Caco-2 (cell line): ENCODE data around the gene KIF3A. TPM values are rescaled to one million over a fixed set of nuclear protein-coding genes. Genes with fewer than 3 reads are reported as not detected.

Source experiments
- BruUV-seq: library from RNA; stranded (reverse); fragments of 400-500 nt; replicated peaks from 2 replicates; lab custom pipeline; 2021; lab: Mats Ljungman, UMichigan
- CTCF ChIA-PET: fragments of 300-600 bp; sonication (Branson Sonifier 250); formaldehyde crosslinking; loops from one replicate; lab custom pipeline; 2022; ENCODE audit warnings: antibody characterized with exemption; lab: Charles Lee
- POLR2A ChIA-PET: fragments of 300-600 bp; sonication (Branson Sonifier 250); formaldehyde crosslinking; loops from one replicate; lab custom pipeline; 2022; ENCODE audit warnings: antibody characterized with exemption; lab: Charles Lee
- DNase-seq, 2 experiments: peaks; one replicate each; pipeline versions ENCODE4 v3.0.0 to v3.0.0-alpha.2; 2020 to 2022
- H3K27me3 ChIP-seq: replicated peaks from 2 replicates; pipeline ENCODE4 v1.6.0; 2011; ENCODE audit warnings: low read length; ENCODE audit not compliant: control insufficient read depth, insufficient read depth
- H3K36me3 ChIP-seq: 2 replicates; pipeline ENCODE4 v1.5.1; 2011; ENCODE audit warnings: low read length; ENCODE audit not compliant: control insufficient read depth, insufficient read depth
- H3K4me1 ChIP-seq: fragments of 250-450 bp; sonication (Bioruptor Pico); 2 replicates; pipeline ENCODE4 v1.5.1; 2020; ENCODE audit warnings: mild to moderate bottlenecking
- H3K4me3 ChIP-seq: 2 replicates; pipeline ENCODE4 v1.5.1; 2011; ENCODE audit warnings: low read depth, mild to moderate bottlenecking, control low read depth, low read length
- H3K9me3 ChIP-seq: fragments of 250-450 bp; sonication (Bioruptor Pico); 2 replicates; pipeline ENCODE4 v1.5.1; 2020; ENCODE audit warnings: mild to moderate bottlenecking, moderate library complexity
- H3K27ac Mint-ChIP-seq: one replicate; pipeline ENCODE4 v1.8.0; 2022; ENCODE audit warnings: mixed read lengths; ENCODE audit not compliant: unreplicated experiment
- H3K27me3 Mint-ChIP-seq: one replicate; pipeline ENCODE4 v1.8.0; 2022; ENCODE audit warnings: mixed read lengths; ENCODE audit not compliant: insufficient read depth, unreplicated experiment
- H3K36me3 Mint-ChIP-seq: one replicate; pipeline ENCODE4 v1.8.0; 2022; ENCODE audit warnings: mild to moderate bottlenecking, mixed read lengths; ENCODE audit not compliant: insufficient read depth, unreplicated experiment
- H3K4me1 Mint-ChIP-seq: one replicate; pipeline ENCODE4 v1.8.0; 2022; ENCODE audit warnings: low read depth, mixed read lengths; ENCODE audit not compliant: unreplicated experiment
- H3K4me3 Mint-ChIP-seq: one replicate; pipeline ENCODE4 v1.8.0; 2022; ENCODE audit warnings: mild to moderate bottlenecking, moderate library complexity, mixed read lengths; ENCODE audit not compliant: unreplicated experiment
- H3K9me3 Mint-ChIP-seq: one replicate; pipeline ENCODE4 v1.8.0; 2022; ENCODE audit warnings: mixed read lengths; ENCODE audit not compliant: unreplicated experiment
- intact Hi-C: fragments of 100-400 bp; cut with micrococcal nuclease; formaldehyde crosslinking; loops from one replicate; pipeline ENCODE4 v1.10.0; 2022; ENCODE audit not compliant: unreplicated experiment
- total RNA-seq: library from RNA; stranded (reverse); gene quantifications from 2 replicates; pipeline ENCODE4 v1.2.3, GENCODE V29; 2022
- TF ChIP-seq, protein P1 (sequence below), 2 experiments: fragments of 200-600 bp in 1 of 2; IDR thresholded peaks; 1 replicate in 1 of 2; 2 replicates in 1 of 2; pipeline versions ENCODE4 v1.5.1 to v1.8.0; 2011 to 2022; ENCODE audit warnings: antibody characterized with exemption in 1 of 2, control low read depth in 1 of 2, inconsistent platforms in 1 of 2, low read depth in 1 of 2, low read length in 1 of 2, mild to moderate bottlenecking in 1 of 2, moderate library complexity in 1 of 2; ENCODE audit not compliant: insufficient read depth in 1 of 2, severe bottlenecking in 1 of 2, unreplicated experiment in 1 of 2

The KIF3A gene
- total RNA-seq, 1 experiment from 2014 or later = 12.7 TPM

DNA sequence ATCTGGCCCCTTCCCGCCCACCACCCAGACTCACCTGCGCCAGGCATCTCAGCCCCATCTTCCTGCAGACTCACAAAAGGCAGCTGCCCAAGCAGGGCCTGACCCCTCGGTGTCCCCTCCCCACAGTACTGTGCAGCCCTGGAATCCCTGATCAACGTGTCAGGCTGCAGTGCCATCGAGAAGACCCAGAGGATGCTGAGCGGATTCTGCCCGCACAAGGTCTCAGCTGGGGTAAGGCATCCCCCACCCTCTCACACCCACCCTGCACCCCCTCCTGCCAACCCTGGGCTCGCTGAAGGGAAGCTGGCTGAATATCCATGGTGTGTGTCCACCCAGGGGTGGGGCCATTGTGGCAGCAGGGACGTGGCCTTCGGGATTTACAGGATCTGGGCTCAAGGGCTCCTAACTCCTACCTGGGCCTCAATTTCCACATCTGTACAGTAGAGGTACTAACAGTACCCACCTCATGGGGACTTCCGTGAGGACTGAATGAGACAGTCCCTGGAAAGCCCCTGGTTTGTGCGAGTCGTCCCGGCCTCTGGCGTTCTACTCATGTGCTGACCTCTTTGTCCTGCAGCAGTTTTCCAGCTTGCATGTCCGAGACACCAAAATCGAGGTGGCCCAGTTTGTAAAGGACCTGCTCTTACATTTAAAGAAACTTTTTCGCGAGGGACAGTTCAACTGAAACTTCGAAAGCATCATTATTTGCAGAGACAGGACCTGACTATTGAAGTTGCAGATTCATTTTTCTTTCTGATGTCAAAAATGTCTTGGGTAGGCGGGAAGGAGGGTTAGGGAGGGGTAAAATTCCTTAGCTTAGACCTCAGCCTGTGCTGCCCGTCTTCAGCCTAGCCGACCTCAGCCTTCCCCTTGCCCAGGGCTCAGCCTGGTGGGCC is 77.5 kb downstream of the KIF3A start:
- no peaks in the 10 kb centered on the region for H3K9me3 ChIP-seq
- TF ChIP-seq, protein P1, sequence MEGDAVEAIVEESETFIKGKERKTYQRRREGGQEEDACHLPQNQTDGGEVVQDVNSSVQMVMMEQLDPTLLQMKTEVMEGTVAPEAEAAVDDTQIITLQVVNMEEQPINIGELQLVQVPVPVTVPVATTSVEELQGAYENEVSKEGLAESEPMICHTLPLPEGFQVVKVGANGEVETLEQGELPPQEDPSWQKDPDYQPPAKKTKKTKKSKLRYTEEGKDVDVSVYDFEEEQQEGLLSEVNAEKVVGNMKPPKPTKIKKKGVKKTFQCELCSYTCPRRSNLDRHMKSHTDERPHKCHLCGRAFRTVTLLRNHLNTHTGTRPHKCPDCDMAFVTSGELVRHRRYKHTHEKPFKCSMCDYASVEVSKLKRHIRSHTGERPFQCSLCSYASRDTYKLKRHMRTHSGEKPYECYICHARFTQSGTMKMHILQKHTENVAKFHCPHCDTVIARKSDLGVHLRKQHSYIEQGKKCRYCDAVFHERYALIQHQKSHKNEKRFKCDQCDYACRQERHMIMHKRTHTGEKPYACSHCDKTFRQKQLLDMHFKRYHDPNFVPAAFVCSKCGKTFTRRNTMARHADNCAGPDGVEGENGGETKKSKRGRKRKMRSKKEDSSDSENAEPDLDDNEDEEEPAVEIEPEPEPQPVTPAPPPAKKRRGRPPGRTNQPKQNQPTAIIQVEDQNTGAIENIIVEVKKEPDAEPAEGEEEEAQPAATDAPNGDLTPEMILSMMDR (IDR thresholded peaks at IDR 0.05; ENCODE audit: insufficient read depth in 1 of 2, low read depth in 1 of 2, low read length in 1 of 2, severe bottlenecking in 1 of 2, unreplicated experiment in 1 of 2) = no peak
- no peak overlapping the region for H3K4me3 ChIP-seq
- H3K27me3 ChIP-seq = no peaks in the 10 kb centered on the region
- DNase-seq = no peak
- H3K36me3 ChIP-seq = no peaks in the 10 kb centered on the region
- no peak overlapping the region for H3K4me3 Mint-ChIP-seq
- intact Hi-C loops = loop anchor here (5.0 kb wide), 1 partner anchor 162 kb away; no protein-coding TSS in a partner anchor
- H3K4me1 ChIP-seq = peaks cover 13% of the 10 kb centered on the region
- CTCF ChIA-PET = no interaction called here
- no peaks in the 10 kb centered on the region for H3K27me3 Mint-ChIP-seq
- H3K27ac Mint-ChIP-seq = no peak overlapping the region
- peaks cover 8% of the 10 kb centered on the region for H3K4me1 Mint-ChIP-seq
- POLR2A ChIA-PET = no interaction called here
- no TSS peak for BruUV-seq
- no peaks in the 10 kb centered on the region for H3K9me3 Mint-ChIP-seq
- no peaks in the 10 kb centered on the region for H3K36me3 Mint-ChIP-seq

GRCh38 chr5:132658381-132659302 is 78.7 kb downstream of the KIF3A start:
- no TSS peak for BruUV-seq
- peaks cover 1% of the 10 kb centered on the region for H3K4me1 Mint-ChIP-seq
- intact Hi-C loops = no loop called here
- no peaks in the 10 kb centered on the region for H3K9me3 Mint-ChIP-seq
- POLR2A ChIA-PET = interaction anchor here (0.6 kb wide), 1 partner anchor 14 kb away, joined by 13 read pairs; no protein-coding TSS in a partner anchor
- H3K4me3 Mint-ChIP-seq = no peak overlapping the region
- TF ChIP-seq, protein P1 (IDR thresholded peaks at IDR 0.05; ENCODE audit: insufficient read depth in 1 of 2, low read depth in 1 of 2, low read length in 1 of 2, severe bottlenecking in 1 of 2, unreplicated experiment in 1 of 2) = no peak
- H3K27ac Mint-ChIP-seq = no peak overlapping the region
- H3K4me3 ChIP-seq = no peak overlapping the region
- no peak for DNase-seq
- H3K36me3 Mint-ChIP-seq = no peaks in the 10 kb centered on the region
- H3K9me3 ChIP-seq = no peaks in the 10 kb centered on the region
- H3K27me3 Mint-ChIP-seq = no peaks in the 10 kb centered on the region
- no peaks in the 10 kb centered on the region for H3K36me3 ChIP-seq
- peaks cover 4% of the 10 kb centered on the region for H3K4me1 ChIP-seq
- CTCF ChIA-PET = no interaction called here
- no peaks in the 10 kb centered on the region for H3K27me3 ChIP-seq
